Transverse colon (tissue), 4 donors: Measurements from ENCODE around the gene CBX8.

Experiments used
- POLR2A ChIP-seq: fragments of 450-650 bp; IDR thresholded peaks from one replicate; pipeline ENCODE4 v1.6.1; 2016; ENCODE audit warnings: antibody characterized with exemption, mild to moderate bottlenecking, moderate library complexity
- POLR2AphosphoS5 ChIP-seq, 3 donors: sonication (generic); formaldehyde crosslinking; IDR thresholded peaks; one replicate each; pipeline ENCODE4 v1.6.1; 2016; ENCODE audit warnings: antibody characterized with exemption in 3 of 3
- TF ChIP-seq, protein P1 (sequence below), 5 experiments: fragments of 200-600 bp in 3 of 5; fragments of 450-650 bp in 2 of 5; sonication (generic) in 3 of 5; IDR thresholded peaks; 1 replicate in 2 of 5; 2 replicates in 3 of 5; pipeline ENCODE4 v1.5.1; 2016 to 2017; ENCODE audit warnings: antibody characterized with exemption in 5 of 5, inconsistent platforms in 3 of 5, mild to moderate bottlenecking in 2 of 5, moderate library complexity in 1 of 5

DNA sequence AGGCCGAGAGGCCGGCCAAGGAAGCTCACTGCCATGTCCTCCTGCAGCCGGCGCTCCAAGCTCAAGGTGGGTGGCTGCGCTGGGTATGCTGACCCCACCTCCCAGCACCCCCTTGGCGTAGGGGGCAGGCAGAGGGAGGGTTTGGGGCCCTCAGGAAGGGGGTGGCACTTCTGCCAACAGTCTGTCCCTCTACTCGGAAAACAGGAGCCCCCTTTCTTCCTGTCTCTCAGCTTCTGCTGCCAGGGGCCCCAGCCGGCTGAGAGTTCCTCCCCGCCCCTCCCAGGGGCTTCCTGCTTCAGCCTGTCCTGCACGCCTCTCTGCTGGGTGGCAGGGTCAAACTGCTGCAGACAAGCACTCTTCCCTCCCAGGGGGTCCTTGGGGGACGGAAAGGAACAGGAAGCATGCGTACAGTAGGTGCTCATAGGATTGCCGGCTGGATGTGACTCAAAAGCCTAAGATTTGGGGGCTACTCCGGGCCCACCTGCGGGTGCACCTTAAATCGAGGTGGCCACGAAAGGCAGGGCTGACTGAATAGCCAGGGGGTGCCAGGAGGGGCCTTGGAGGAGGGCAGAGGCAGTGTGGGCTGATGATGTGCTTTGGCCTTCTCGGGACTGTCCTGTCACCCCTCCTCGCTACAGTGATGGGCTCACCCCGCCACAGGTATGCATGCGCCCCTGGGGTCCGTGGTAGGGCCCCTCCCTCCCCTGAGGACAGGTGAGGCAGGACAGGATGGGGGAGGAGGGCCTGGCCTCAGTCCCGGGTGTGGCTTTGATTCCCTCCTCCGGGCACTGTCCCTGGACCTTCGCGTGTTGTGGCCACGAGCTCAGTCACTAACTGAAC lies 14.9 kb downstream of the CBX8 start:
- TF ChIP-seq POLR2A: no peak
- TF ChIP-seq POLR2AphosphoS5 (IDR thresholded peaks at IDR 0.05): no peak
- TF ChIP-seq, protein P1, sequence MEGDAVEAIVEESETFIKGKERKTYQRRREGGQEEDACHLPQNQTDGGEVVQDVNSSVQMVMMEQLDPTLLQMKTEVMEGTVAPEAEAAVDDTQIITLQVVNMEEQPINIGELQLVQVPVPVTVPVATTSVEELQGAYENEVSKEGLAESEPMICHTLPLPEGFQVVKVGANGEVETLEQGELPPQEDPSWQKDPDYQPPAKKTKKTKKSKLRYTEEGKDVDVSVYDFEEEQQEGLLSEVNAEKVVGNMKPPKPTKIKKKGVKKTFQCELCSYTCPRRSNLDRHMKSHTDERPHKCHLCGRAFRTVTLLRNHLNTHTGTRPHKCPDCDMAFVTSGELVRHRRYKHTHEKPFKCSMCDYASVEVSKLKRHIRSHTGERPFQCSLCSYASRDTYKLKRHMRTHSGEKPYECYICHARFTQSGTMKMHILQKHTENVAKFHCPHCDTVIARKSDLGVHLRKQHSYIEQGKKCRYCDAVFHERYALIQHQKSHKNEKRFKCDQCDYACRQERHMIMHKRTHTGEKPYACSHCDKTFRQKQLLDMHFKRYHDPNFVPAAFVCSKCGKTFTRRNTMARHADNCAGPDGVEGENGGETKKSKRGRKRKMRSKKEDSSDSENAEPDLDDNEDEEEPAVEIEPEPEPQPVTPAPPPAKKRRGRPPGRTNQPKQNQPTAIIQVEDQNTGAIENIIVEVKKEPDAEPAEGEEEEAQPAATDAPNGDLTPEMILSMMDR (IDR thresholded peaks at IDR 0.05): no peak
